LNCaP clone FGC (cell line): ENCODE measurements around the gene SLC38A4.

Experiments
- DNase-seq: peaks from one replicate; pipeline ENCODE4 v3.0.0-alpha.2; 2011; ENCODE audit warnings: low read depth
- H3K4me3 ChIP-seq: 2 replicates; pipeline ENCODE4 v1.5.1; 2011; ENCODE audit warnings: mild to moderate bottlenecking, low read depth, low read length, control low read depth
- TF ChIP-seq, protein P1 (sequence below): IDR thresholded peaks from 2 replicates; pipeline ENCODE4 v1.5.1; 2012; ENCODE audit warnings: mild to moderate bottlenecking; ENCODE audit not compliant: control insufficient read depth, insufficient read depth; ENCODE audit errors: extremely low read depth

Gene SLC38A4

DNA sequence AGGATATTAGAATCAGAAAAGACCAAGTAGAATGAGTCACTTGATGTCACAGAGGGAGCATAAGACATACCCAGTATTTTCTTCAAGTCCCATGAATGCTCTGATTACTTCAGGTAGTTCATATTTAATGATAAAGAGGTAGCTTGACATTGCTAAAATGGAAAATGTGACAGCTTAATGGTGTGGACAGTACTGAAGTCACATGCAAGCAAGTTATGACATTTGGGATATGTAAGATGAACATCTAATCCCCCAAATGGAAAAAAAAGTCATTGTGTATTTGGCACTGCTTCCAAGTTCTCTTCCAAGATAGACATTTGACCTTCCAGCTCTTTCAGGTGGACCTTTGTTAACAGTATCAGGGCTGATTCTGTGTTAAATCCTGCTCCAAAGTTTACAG, 45.9 kb downstream of the SLC38A4 start:
- no peak for DNase-seq
- no peak overlapping the region for H3K4me3 ChIP-seq
- TF ChIP-seq, protein P1, sequence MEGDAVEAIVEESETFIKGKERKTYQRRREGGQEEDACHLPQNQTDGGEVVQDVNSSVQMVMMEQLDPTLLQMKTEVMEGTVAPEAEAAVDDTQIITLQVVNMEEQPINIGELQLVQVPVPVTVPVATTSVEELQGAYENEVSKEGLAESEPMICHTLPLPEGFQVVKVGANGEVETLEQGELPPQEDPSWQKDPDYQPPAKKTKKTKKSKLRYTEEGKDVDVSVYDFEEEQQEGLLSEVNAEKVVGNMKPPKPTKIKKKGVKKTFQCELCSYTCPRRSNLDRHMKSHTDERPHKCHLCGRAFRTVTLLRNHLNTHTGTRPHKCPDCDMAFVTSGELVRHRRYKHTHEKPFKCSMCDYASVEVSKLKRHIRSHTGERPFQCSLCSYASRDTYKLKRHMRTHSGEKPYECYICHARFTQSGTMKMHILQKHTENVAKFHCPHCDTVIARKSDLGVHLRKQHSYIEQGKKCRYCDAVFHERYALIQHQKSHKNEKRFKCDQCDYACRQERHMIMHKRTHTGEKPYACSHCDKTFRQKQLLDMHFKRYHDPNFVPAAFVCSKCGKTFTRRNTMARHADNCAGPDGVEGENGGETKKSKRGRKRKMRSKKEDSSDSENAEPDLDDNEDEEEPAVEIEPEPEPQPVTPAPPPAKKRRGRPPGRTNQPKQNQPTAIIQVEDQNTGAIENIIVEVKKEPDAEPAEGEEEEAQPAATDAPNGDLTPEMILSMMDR = no peak

DNA sequence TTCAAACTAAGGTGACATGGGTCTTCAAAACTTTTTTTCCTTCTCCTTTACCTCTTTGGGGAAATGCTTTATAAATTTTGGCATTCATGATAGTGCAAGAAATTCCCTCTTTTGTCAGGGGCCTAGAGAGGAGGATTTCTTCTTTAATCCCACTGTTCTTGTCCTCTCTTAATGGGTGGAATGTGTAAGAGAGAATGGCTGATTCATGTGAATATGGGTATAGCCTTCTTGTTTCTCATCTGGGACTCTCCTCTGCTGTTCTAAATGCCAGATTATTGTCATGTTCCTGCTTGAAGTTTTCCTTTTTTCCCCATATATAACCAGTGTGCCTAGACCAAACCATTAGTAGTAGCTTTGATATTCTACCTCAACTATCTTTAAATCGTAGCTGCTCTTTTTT, 46.7 kb downstream of the SLC38A4 start:
- TF ChIP-seq, protein P1 = no peak
- no peak overlapping the region for H3K4me3 ChIP-seq
- DNase-seq = no peak

DNA sequence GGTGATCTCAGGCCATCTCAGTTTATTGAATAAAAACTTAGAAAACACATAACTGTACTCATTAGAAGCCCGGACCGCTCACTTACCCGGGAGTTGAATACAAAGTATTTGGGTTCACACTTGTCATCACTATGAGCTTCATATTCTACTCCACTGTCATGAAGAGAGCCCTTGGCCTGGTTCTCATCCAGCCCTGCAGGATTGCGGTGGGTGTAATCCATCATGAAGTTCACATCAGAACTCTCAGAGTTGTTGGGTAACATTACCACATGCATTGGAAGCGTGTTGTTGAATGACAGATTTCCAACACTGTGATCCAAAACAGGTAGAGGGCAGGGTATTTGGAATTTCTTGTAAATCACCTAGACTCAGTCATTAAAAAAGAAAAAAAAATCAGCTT, 47.4 kb downstream of the SLC38A4 start:
- TF ChIP-seq, protein P1 = no peak
- H3K4me3 ChIP-seq = no peak overlapping the region
- no peak for DNase-seq

DNA sequence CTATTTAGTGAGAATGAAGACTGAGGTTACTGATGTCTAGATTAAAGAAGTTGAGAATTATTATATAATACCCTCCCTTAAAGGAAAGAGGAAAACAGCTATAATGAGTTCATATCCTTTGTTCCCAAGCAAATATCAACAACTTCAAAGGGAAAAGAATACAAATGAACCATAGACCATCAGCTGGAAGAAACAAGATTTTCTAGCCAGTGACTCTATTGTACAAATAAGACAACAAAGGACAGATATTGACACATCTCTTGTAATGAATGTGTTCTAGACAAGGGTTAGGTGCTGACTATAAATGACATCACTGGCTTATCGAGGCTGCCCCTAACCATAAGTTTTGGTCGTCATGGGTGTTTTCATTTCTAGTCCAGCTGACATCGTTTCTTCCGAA, 48.2 kb downstream of the SLC38A4 start:
- DNase-seq = no peak
- TF ChIP-seq, protein P1 = no peak
- no peak overlapping the region for H3K4me3 ChIP-seq

DNA sequence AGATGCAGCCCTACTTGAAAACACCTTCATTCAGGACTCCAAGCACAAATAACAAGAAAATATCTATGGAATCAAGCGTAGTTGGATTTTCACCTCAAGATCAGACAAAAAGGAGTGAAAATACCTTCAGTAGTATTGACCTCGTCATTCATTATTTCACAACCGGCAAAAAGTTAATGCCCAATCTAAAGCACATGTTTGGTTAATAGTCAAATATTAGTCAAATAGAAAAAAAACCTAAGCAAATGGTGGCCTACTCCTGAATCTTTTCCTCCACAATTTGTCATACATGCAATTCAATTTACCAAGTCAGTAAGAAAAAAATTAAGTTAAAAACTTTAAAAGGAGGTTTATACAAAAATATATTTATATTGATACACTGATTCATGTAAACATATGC, 50.0 kb downstream of the SLC38A4 start:
- TF ChIP-seq, protein P1 = no peak
- DNase-seq = no peak
- H3K4me3 ChIP-seq = no peak overlapping the region

DNA sequence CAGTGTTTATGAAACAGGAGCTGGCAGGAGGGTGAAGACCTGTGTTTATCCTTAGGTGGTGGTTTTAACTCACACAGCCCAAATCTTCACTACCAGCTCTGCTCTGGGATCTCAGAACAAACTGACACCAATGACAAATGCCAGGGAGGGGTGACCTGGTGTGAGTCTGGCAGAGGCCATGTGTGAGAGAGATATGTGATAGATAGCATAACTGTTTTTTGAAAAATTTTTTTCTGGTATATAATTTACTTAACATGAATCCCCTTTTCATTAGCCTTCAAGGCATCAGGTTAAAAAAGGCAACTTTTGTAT, 51.5 kb downstream of the SLC38A4 start:
- H3K4me3 ChIP-seq = no peak overlapping the region
- no peak for DNase-seq
- TF ChIP-seq, protein P1 = no peak

DNA sequence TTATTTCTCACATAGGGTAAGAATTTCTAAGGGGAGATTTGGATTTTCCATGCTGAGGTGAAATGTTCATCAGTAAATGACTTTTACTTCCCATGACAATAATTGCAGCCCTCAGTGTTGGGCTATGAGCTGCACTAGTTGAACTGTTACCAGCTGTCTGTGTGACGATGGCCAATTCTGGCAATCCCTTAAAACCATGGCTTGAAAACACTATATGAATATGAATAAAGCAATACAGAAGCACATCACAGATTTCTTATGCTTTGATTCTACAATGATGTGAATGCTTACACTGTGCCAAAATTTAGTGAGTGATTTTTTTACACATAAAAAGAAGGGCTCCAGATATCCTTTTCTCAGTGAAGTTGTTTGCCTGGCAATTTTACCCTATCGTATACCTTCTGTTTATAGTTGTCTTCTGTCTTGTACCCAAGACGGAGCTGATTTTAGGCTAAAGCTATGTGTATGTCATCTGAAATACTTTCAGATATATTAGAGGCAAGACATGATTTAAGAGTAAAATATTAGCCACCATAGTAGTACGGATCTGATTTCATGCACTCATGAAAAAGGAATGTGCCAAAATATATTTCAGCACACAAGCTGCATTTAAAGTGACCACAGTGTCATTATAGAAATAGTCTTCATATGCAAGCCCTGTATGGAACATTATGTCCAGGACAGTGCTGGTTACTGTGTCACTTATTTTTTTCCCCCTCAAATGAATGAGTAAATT, 52.0 kb downstream of the SLC38A4 start:
- TF ChIP-seq, protein P1 = no peak
- DNase-seq = no peak
- H3K4me3 ChIP-seq = no peak overlapping the region
